ENCODE results near the gene UFM1. TPM values are rescaled to one million over a fixed set of nuclear protein-coding genes. Genes with fewer than 3 reads are reported as not detected.
A peak's percentile ranks its signal among the peaks of the same experiment; 100 is the strongest.

UFM1 gene
- total and polyA plus RNA-seq, 2 donors (not counting 1 experiment from before 2014, with no cell fraction given): 83.6 to 98.3 TPM

- H3K4me3 ChIP-seq (replicated peaks in 1 of 4; ENCODE audit: control extremely low read depth in 1 of 4, insufficient read depth in 1 of 4, low read depth in 3 of 4, low read length in 4 of 4): peak overlapping the region; percentile 56 to 94 (median 92)
- no peaks in the 10 kb centered on the region for H3K9me3 ChIP-seq (ENCODE audit: control insufficient read depth, insufficient read depth, low read depth, low read length)
- peaks cover 2% of the 10 kb centered on the region for H3K4me1 ChIP-seq (ENCODE audit: control insufficient read depth, extremely low read depth, insufficient read depth, low read length)
- no peaks in the 10 kb centered on the region for H3K36me3 ChIP-seq (ENCODE audit: control insufficient read depth, insufficient read depth, low read length)
- H3K4me2 ChIP-seq (ENCODE audit: extremely low read depth, insufficient read depth, low read length): peak overlapping the region; percentile 55
- peak overlapping the region; percentile 51 for H3K9ac ChIP-seq (ENCODE audit: insufficient read depth, low read length)
- TF ChIP-seq EZH2 (IDR thresholded peaks at IDR 0.05; ENCODE audit: low read length, missing control alignments) (no peak), CTCF (conservative IDR thresholded peaks at IDR 0.05 in 1 of 2, IDR thresholded peaks at IDR 0.05 in 1 of 2; ENCODE audit: low read depth in 1 of 2, low read length in 2 of 2) (no peak)
- H2AFZ ChIP-seq (ENCODE audit: low read length): peak overlapping the region; percentile 32
- peak overlapping the region; percentile 37 for H3K27ac ChIP-seq (ENCODE audit: insufficient read depth, low read length)
- DNase-seq (ENCODE audit: low read depth in 2 of 2): peak in 1 of 2 donors; percentile 53
- no peaks in the 10 kb centered on the region for H4K20me1 ChIP-seq (ENCODE audit: control insufficient read depth, extremely low read depth, insufficient read depth, low read length)
- H3K27me3 ChIP-seq (ENCODE audit: control insufficient read depth, insufficient read depth, low read length): no peaks in the 10 kb centered on the region
- peaks cover 29% of the 10 kb centered on the region for H3K79me2 ChIP-seq (ENCODE audit: control insufficient read depth, insufficient read depth, low read length)
These were observed 726 bp upstream of the UFM1 start for GRCh38 chr13:38348861-38349389.

GRCh38 chr13:38350114-38350617 lies 515 bp downstream of the UFM1 start:
- no peaks in the 10 kb centered on the region for H4K20me1 ChIP-seq (ENCODE audit: control insufficient read depth, extremely low read depth, insufficient read depth, low read length)
- peaks cover 2% of the 10 kb centered on the region for H3K4me1 ChIP-seq (ENCODE audit: control insufficient read depth, extremely low read depth, insufficient read depth, low read length)
- no peaks in the 10 kb centered on the region for H3K27me3 ChIP-seq (ENCODE audit: control insufficient read depth, insufficient read depth, low read length)
- H3K9ac ChIP-seq (ENCODE audit: insufficient read depth, low read length): peak overlapping the region; percentile 95
- DNase-seq (ENCODE audit: low read depth in 2 of 2): peak; percentile 65 to 68
- TF ChIP-seq CTCF (conservative IDR thresholded peaks at IDR 0.05 in 1 of 2, IDR thresholded peaks at IDR 0.05 in 1 of 2; ENCODE audit: low read depth in 1 of 2, low read length in 2 of 2) (no peak), EZH2 (IDR thresholded peaks at IDR 0.05; ENCODE audit: low read length, missing control alignments) (no peak)
- peaks cover 30% of the 10 kb centered on the region for H3K79me2 ChIP-seq (ENCODE audit: control insufficient read depth, insufficient read depth, low read length)
- no peaks in the 10 kb centered on the region for H3K36me3 ChIP-seq (ENCODE audit: control insufficient read depth, insufficient read depth, low read length)
- peak overlapping the region; percentile 91 to 98 (median 93) for H3K4me3 ChIP-seq (replicated peaks in 1 of 4; ENCODE audit: control extremely low read depth in 1 of 4, insufficient read depth in 1 of 4, low read depth in 3 of 4, low read length in 4 of 4)
- no peaks in the 10 kb centered on the region for H3K9me3 ChIP-seq (ENCODE audit: control insufficient read depth, insufficient read depth, low read depth, low read length)
- H3K27ac ChIP-seq (ENCODE audit: insufficient read depth, low read length): peak overlapping the region; percentile 98
- peak overlapping the region; percentile 90 for H3K4me2 ChIP-seq (ENCODE audit: extremely low read depth, insufficient read depth, low read length)
- H2AFZ ChIP-seq (ENCODE audit: low read length): peak overlapping the region; percentile 93

- no peaks in the 10 kb centered on the region for H4K20me1 ChIP-seq (ENCODE audit: control insufficient read depth, extremely low read depth, insufficient read depth, low read length)
- H3K27ac ChIP-seq (ENCODE audit: insufficient read depth, low read length): no peak overlapping the region
- H3K4me3 ChIP-seq (replicated peaks in 1 of 4; ENCODE audit: control extremely low read depth in 1 of 4, insufficient read depth in 1 of 4, low read depth in 3 of 4, low read length in 4 of 4): no peak overlapping the region
- peaks cover 3% of the 10 kb centered on the region for H3K36me3 ChIP-seq (ENCODE audit: control insufficient read depth, insufficient read depth, low read length)
- no peak overlapping the region for H3K4me2 ChIP-seq (ENCODE audit: extremely low read depth, insufficient read depth, low read length)
- peaks cover 21% of the 10 kb centered on the region for H3K79me2 ChIP-seq (ENCODE audit: control insufficient read depth, insufficient read depth, low read length)
- DNase-seq (ENCODE audit: low read depth in 2 of 2): no peak
- H2AFZ ChIP-seq (ENCODE audit: low read length): no peak overlapping the region
- H3K9ac ChIP-seq (ENCODE audit: insufficient read depth, low read length): no peak overlapping the region
- H3K4me1 ChIP-seq (ENCODE audit: control insufficient read depth, extremely low read depth, insufficient read depth, low read length): peaks cover 2% of the 10 kb centered on the region
- H3K9me3 ChIP-seq (ENCODE audit: control insufficient read depth, insufficient read depth, low read depth, low read length): no peaks in the 10 kb centered on the region
- H3K27me3 ChIP-seq (ENCODE audit: control insufficient read depth, insufficient read depth, low read length): no peaks in the 10 kb centered on the region
- no peak for TF ChIP-seq EZH2 (IDR thresholded peaks at IDR 0.05; ENCODE audit: low read length, missing control alignments)
- no peak for TF ChIP-seq CTCF (conservative IDR thresholded peaks at IDR 0.05 in 1 of 2, IDR thresholded peaks at IDR 0.05 in 1 of 2; ENCODE audit: low read depth in 1 of 2, low read length in 2 of 2)
These were observed 6.0 kb downstream of the UFM1 start for GRCh38 chr13:38355595-38356119.

All from fibroblast of lung (primary cell).